HFFc6 (cell line): Measurements from ENCODE around the gene POU5F2. TPM values are rescaled to one million over a fixed set of nuclear protein-coding genes. Genes with fewer than 3 reads are reported as not detected.
A peak's percentile ranks its signal among the peaks of the same experiment; 100 is the strongest.

Source experiments
- DNase-seq: peaks from one replicate; pipeline ENCODE4 v3.0.0-alpha.2; 2018
- H3K27ac Mint-ChIP-seq: 2 replicates; pipeline ENCODE4 v1.8.0; 2020; ENCODE audit warnings: mild to moderate bottlenecking, mixed read lengths
- H3K27me3 Mint-ChIP-seq: 2 replicates; pipeline ENCODE4 v1.8.0; 2021; ENCODE audit warnings: mild to moderate bottlenecking, moderate library complexity, mixed read lengths; ENCODE audit not compliant: insufficient read depth
- H3K36me3 Mint-ChIP-seq: 2 replicates; pipeline ENCODE4 v1.8.0; 2021; ENCODE audit warnings: low read depth, mixed read lengths
- H3K4me1 Mint-ChIP-seq: 2 replicates; pipeline ENCODE4 v1.8.0; 2020; ENCODE audit warnings: low read depth, mixed read lengths
- H3K4me3 Mint-ChIP-seq: 2 replicates; pipeline ENCODE4 v1.8.0; 2020; ENCODE audit warnings: mild to moderate bottlenecking, moderate library complexity, mixed read lengths
- H3K9me3 Mint-ChIP-seq: 2 replicates; pipeline ENCODE4 v1.8.0; 2020; ENCODE audit warnings: mild to moderate bottlenecking, mixed read lengths
- CTCF ChIP-seq: fragments of 200-600 bp; sonication (generic); IDR thresholded peaks from 2 replicates; pipeline ENCODE4 v1.5.0; 2021; ENCODE audit warnings: antibody characterized with exemption, mild to moderate bottlenecking
- long read RNA-seq: library from polyadenylated mRNA; unstranded; transcript quantifications from one replicate; pipeline ENCODE4 v2.0.0, GENCODE V29; 2019
- total RNA-seq, 6 experiments: library from RNA; stranded (reverse); fragmentation: NEBNext Ultra II Directional; extraction: Animal tissue kit (Norgen Biotek cat#: 25700); gene quantifications; 2 replicates in 1 of 6; 3 replicates in 5 of 6; pipeline ENCODE4 v1.2.3, GENCODE V29; 2021

The POU5F2 gene
- total RNA-seq, result under 1 TPM; 0.05 to 0.12 (median 0.08) TPM
- long read RNA-seq, result 0 reads

DNA sequence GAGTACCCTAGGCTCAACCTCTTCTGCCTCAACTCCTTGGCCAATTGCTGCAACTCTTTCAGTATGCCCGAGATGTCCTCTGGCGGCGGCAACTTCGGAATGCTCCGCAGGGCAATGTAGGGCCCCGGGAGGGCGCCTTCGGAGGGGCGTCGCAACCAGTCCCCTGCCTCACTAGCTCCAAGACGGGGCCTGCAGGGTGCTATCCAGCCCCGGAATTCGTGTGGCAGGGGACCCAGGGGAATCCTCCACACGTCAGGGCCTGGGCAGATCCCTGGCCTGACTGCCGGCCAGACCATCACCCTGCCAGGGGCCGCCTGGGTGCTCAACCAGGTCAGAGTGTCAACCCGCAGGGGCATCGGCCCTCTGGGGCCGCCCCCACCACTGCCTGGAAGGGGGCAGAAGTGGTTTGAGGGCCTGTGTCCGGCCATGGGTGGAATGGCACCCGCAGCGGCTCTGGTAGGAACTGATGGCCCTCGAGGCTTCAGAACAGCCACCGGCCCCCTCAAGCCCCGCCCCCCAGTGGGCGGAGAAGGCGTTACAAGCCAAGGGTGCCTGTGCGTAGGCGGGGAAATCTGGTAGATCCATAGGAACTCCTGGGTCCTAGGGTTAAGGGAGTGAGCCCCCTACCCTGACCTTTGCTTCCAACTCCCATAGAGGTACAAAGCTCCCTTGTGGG is at the start of gene POU5F2:
Gene POU5F2, minus strand, starts transcription at position 465 of the 676 bp plus-strand sequence. Its CDS starts 37 bp downstream, at position 428.
- Mint-ChIP-seq H3K27ac (no peak within 1 kb of the TSS), H3K4me3 (no peak within 1 kb of the TSS), H3K4me1 (peaks cover 16% of the 10 kb centered on the region), H3K36me3 (peaks cover 19% of the 10 kb centered on the region), H3K9me3 (no peaks in the 10 kb centered on the region), H3K27me3 (no peaks in the 10 kb centered on the region)
- TF ChIP-seq CTCF, result peak; percentile 39
- no peak for DNase-seq

DNA sequence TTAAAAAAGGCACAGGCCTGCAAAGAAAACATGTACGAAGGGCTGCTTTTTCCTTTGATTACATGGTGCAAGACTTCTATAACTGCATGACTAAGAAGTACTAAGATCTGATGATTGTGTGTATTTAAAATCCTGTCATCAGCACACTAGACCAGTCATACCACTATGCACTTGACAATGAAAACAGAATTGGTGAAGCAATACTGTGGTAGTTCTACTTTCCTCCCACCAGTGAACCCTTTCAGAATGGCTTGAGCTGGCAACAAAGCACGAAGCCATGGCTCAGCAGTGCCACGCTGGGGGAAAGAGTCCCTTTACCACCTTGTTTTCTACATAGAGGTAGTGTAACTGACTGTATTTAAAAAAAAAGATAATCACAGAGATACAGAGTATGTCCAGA is 49.0 kb upstream of the POU5F2 start:
- Mint-ChIP-seq H3K4me3 (peak overlapping the region; percentile 28; the same call in 1 of the 2 replicates), H3K27me3 (peaks cover 2% of the 10 kb centered on the region; the same call in 1 of the 2 replicates), H3K4me1 (peaks cover 42% of the 10 kb centered on the region), H3K27ac (peak overlapping the region; percentile 67; the same call in 1 of the 2 replicates), H3K9me3 (no peaks in the 10 kb centered on the region), H3K36me3 (no peaks in the 10 kb centered on the region; the same call in 1 of the 2 replicates)
- no peak; the same call in none of the 2 replicates for TF ChIP-seq CTCF
- DNase-seq, result peak; percentile 73

GRCh38 chr5:93789173-93790067 is 48.0 kb upstream of the POU5F2 start:
- Mint-ChIP-seq H3K36me3 (no peaks in the 10 kb centered on the region; the same call in 1 of the 2 replicates), H3K9me3 (no peaks in the 10 kb centered on the region), H3K4me3 (peak overlapping the region; percentile 29), H3K4me1 (peaks cover 42% of the 10 kb centered on the region), H3K27me3 (peaks cover 2% of the 10 kb centered on the region; the same call in 1 of the 2 replicates), H3K27ac (peak overlapping the region; percentile 36; the same call in 1 of the 2 replicates)
- peak; percentile 52 for TF ChIP-seq CTCF
- peak; percentile 81 for DNase-seq

DNA sequence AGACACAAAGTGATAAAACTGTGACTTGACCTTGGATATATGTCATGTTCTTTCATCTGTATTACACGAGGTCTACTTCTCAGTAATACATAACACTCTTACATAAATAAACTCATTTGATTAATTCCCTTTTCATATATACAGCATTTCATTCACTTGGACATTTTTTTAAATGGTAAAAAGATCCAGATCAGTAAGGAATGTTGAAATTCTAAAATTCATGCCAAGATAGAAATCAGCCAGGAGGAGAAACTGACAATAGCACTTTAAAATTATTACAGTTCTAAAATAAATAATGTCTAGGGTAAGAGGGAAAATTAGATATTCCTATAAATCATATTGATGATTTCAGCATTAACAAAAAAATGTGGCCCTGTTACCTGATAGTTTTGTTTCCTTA is 46.2 kb upstream of the POU5F2 start:
- no peak for TF ChIP-seq CTCF
- DNase-seq, result no peak
- Mint-ChIP-seq H3K27me3 (peaks cover 2% of the 10 kb centered on the region; the same call in 1 of the 2 replicates), H3K4me1 (peaks cover 59% of the 10 kb centered on the region), H3K36me3 (no peaks in the 10 kb centered on the region), H3K4me3 (no peak overlapping the region), H3K27ac (no peak overlapping the region), H3K9me3 (no peaks in the 10 kb centered on the region)

- Mint-ChIP-seq H3K36me3 (peaks cover 6% of the 10 kb centered on the region; the same call in 1 of the 2 replicates), H3K27me3 (peaks cover 2% of the 10 kb centered on the region; the same call in 1 of the 2 replicates), H3K4me1 (peaks cover 54% of the 10 kb centered on the region), H3K4me3 (no peak overlapping the region), H3K27ac (no peak overlapping the region), H3K9me3 (no peaks in the 10 kb centered on the region)
- no peak for DNase-seq
- TF ChIP-seq CTCF, result no peak
These were observed 44.1 kb upstream of the POU5F2 start for GRCh38 chr5:93785475-93785874.
